ENCODE results near the gene FAM221A.

Gene FAM221A

DNA sequence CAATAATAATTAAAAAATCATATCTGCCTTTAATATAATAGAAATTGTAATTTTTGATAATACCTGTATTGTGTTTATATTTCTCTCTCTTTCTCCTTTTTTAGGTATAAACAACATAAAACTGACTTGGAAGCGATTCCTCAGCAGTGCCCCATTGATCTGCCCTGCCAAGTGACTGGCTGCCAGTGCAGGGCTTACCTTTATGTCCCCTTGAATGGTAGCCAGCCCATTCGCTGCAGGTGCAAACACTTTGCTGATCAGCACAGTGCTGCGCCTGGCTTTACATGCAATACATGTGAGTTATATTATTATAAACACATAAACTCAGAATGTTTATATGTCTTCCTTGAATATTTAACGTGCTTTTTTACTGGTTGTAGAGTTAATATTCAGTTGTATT, 9.2 kb downstream of the FAM221A start:
- Histone ChIP-seq H3K27ac (ENCODE audit: low read length) (no peak overlapping the region), H3K36me3 (replicated peaks; ENCODE audit: low read depth, low read length) (no peaks in the 10 kb centered on the region), H3K9me3 (ENCODE audit: insufficient read depth, low read length) (no peaks in the 10 kb centered on the region), H3K4me2 (ENCODE audit: low read length) (no peak overlapping the region), H2AFZ (ENCODE audit: low read depth, low read length) (no peak overlapping the region), H3K9ac (ENCODE audit: low read length) (no peak overlapping the region), H3K79me2 (ENCODE audit: low read length) (no peaks in the 10 kb centered on the region), H4K20me1 (ENCODE audit: insufficient read depth, low read length) (no peaks in the 10 kb centered on the region), H3K4me1 (ENCODE audit: low read length) (no peaks in the 10 kb centered on the region), H3K27me3 (ENCODE audit: low read depth, low read length) (no peaks in the 10 kb centered on the region), H3K4me3 (ENCODE audit: low read length) (no peak overlapping the region)
- TF ChIP-seq, protein P1, sequence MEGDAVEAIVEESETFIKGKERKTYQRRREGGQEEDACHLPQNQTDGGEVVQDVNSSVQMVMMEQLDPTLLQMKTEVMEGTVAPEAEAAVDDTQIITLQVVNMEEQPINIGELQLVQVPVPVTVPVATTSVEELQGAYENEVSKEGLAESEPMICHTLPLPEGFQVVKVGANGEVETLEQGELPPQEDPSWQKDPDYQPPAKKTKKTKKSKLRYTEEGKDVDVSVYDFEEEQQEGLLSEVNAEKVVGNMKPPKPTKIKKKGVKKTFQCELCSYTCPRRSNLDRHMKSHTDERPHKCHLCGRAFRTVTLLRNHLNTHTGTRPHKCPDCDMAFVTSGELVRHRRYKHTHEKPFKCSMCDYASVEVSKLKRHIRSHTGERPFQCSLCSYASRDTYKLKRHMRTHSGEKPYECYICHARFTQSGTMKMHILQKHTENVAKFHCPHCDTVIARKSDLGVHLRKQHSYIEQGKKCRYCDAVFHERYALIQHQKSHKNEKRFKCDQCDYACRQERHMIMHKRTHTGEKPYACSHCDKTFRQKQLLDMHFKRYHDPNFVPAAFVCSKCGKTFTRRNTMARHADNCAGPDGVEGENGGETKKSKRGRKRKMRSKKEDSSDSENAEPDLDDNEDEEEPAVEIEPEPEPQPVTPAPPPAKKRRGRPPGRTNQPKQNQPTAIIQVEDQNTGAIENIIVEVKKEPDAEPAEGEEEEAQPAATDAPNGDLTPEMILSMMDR (IDR thresholded peaks at IDR 0.05; ENCODE audit: low read depth, low read length): no peak
- TF ChIP-seq EZH2phosphoT487 (IDR thresholded peaks at IDR 0.05; ENCODE audit: low read depth): no peak

- H3K27ac ChIP-seq (ENCODE audit: low read length): no peak overlapping the region
- H3K9ac ChIP-seq (ENCODE audit: low read length): no peak overlapping the region
- no peaks in the 10 kb centered on the region for H3K9me3 ChIP-seq (ENCODE audit: insufficient read depth, low read length)
- TF ChIP-seq, protein P1 (IDR thresholded peaks at IDR 0.05; ENCODE audit: low read depth, low read length): no peak
- no peak for TF ChIP-seq EZH2phosphoT487 (IDR thresholded peaks at IDR 0.05; ENCODE audit: low read depth)
- no peaks in the 10 kb centered on the region for H3K36me3 ChIP-seq (replicated peaks; ENCODE audit: low read depth, low read length)
- H4K20me1 ChIP-seq (ENCODE audit: insufficient read depth, low read length): no peaks in the 10 kb centered on the region
- H3K27me3 ChIP-seq (ENCODE audit: low read depth, low read length): no peaks in the 10 kb centered on the region
- H3K79me2 ChIP-seq (ENCODE audit: low read length): no peaks in the 10 kb centered on the region
- H2AFZ ChIP-seq (ENCODE audit: low read depth, low read length): no peak overlapping the region
- H3K4me2 ChIP-seq (ENCODE audit: low read length): no peak overlapping the region
- no peak overlapping the region for H3K4me3 ChIP-seq (ENCODE audit: low read length)
- no peaks in the 10 kb centered on the region for H3K4me1 ChIP-seq (ENCODE audit: low read length)
Observed at GRCh38 chr7:23691320-23691719, 11.3 kb downstream of the FAM221A start.

DNA sequence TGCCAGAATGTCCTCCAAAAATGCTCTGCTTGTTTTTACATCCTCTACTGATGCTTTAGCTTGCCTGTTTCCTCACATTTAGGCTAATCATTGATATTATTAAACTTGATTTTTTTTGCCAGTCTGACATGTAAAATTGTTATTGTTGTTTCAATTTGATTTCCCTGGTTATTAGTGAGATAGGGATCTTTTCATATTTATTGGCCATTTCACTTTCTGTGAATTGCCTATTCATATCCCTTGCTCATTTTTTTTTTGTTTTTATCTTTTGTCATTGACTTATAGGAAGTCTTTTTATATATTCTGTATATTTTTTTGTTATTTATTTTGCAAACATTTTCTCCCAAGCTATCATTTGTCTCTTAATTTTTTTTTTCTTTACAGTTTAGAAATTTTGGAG, 13.2 kb downstream of the FAM221A start:
- H2AFZ ChIP-seq (ENCODE audit: low read depth, low read length): no peak overlapping the region
- H3K4me1 ChIP-seq (ENCODE audit: low read length): peaks cover 8% of the 10 kb centered on the region
- no peak overlapping the region for H3K27ac ChIP-seq (ENCODE audit: low read length)
- no peak overlapping the region for H3K4me3 ChIP-seq (ENCODE audit: low read length)
- H3K36me3 ChIP-seq (replicated peaks; ENCODE audit: low read depth, low read length): no peaks in the 10 kb centered on the region
- no peak overlapping the region for H3K4me2 ChIP-seq (ENCODE audit: low read length)
- H3K9ac ChIP-seq (ENCODE audit: low read length): no peak overlapping the region
- no peaks in the 10 kb centered on the region for H3K9me3 ChIP-seq (ENCODE audit: insufficient read depth, low read length)
- H4K20me1 ChIP-seq (ENCODE audit: insufficient read depth, low read length): no peaks in the 10 kb centered on the region
- H3K79me2 ChIP-seq (ENCODE audit: low read length): no peaks in the 10 kb centered on the region
- H3K27me3 ChIP-seq (ENCODE audit: low read depth, low read length): no peaks in the 10 kb centered on the region
- TF ChIP-seq, protein P1 (IDR thresholded peaks at IDR 0.05; ENCODE audit: low read depth, low read length): no peak
- TF ChIP-seq EZH2phosphoT487 (IDR thresholded peaks at IDR 0.05; ENCODE audit: low read depth): no peak

GRCh38 chr7:23696916-23697441, 17.0 kb downstream of the FAM221A start:
- Histone ChIP-seq H3K27ac (ENCODE audit: low read length) (no peak overlapping the region), H3K27me3 (ENCODE audit: low read depth, low read length) (no peaks in the 10 kb centered on the region), H2AFZ (ENCODE audit: low read depth, low read length) (peak overlapping the region; percentile 93), H3K4me3 (ENCODE audit: low read length) (peak overlapping the region; percentile 31; the same call in 1 of the 2 replicates), H3K4me2 (ENCODE audit: low read length) (peak overlapping the region; percentile 51), H3K79me2 (ENCODE audit: low read length) (no peaks in the 10 kb centered on the region), H3K36me3 (replicated peaks; ENCODE audit: low read depth, low read length) (no peaks in the 10 kb centered on the region), H3K9me3 (ENCODE audit: insufficient read depth, low read length) (no peaks in the 10 kb centered on the region), H3K4me1 (ENCODE audit: low read length) (peaks cover 18% of the 10 kb centered on the region), H3K9ac (ENCODE audit: low read length) (no peak overlapping the region), H4K20me1 (ENCODE audit: insufficient read depth, low read length) (no peaks in the 10 kb centered on the region)
- no peak for TF ChIP-seq EZH2phosphoT487 (IDR thresholded peaks at IDR 0.05; ENCODE audit: low read depth)
- TF ChIP-seq, protein P1 (IDR thresholded peaks at IDR 0.05; ENCODE audit: low read depth, low read length): peak; percentile 76

Data from OCI-LY3 (cell line).